PC-9 (cell line): ENCODE data around the gene ANO2.

Experiments
- EZH2 ChIP-seq: fragments of 200-600 bp; sonication (generic); IDR thresholded peaks from 2 replicates; pipeline ENCODE4 v1.8.0; 2017; ENCODE audit warnings: antibody characterized with exemption, low read depth
- TF ChIP-seq, protein P1 (sequence below): fragments of 200-600 bp; sonication (generic); conservative IDR thresholded peaks from 2 replicates; pipeline ENCODE4 v1.6.1; 2017; ENCODE audit warnings: mixed run types, antibody characterized with exemption, mild to moderate bottlenecking, moderate library complexity

GRCh38 chr12:5881666-5882065 lies 63.4 kb downstream of the ANO2 start:
- TF ChIP-seq, protein P1, sequence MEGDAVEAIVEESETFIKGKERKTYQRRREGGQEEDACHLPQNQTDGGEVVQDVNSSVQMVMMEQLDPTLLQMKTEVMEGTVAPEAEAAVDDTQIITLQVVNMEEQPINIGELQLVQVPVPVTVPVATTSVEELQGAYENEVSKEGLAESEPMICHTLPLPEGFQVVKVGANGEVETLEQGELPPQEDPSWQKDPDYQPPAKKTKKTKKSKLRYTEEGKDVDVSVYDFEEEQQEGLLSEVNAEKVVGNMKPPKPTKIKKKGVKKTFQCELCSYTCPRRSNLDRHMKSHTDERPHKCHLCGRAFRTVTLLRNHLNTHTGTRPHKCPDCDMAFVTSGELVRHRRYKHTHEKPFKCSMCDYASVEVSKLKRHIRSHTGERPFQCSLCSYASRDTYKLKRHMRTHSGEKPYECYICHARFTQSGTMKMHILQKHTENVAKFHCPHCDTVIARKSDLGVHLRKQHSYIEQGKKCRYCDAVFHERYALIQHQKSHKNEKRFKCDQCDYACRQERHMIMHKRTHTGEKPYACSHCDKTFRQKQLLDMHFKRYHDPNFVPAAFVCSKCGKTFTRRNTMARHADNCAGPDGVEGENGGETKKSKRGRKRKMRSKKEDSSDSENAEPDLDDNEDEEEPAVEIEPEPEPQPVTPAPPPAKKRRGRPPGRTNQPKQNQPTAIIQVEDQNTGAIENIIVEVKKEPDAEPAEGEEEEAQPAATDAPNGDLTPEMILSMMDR, result no peak
- no peak for TF ChIP-seq EZH2
